Measurements from ENCODE around the gene TAB2.

The TAB2 gene

GRCh38 chr6:149273318-149273717 lies 44.2 kb upstream of the TAB2 start (continued):
- TF ChIP-seq, protein P1, sequence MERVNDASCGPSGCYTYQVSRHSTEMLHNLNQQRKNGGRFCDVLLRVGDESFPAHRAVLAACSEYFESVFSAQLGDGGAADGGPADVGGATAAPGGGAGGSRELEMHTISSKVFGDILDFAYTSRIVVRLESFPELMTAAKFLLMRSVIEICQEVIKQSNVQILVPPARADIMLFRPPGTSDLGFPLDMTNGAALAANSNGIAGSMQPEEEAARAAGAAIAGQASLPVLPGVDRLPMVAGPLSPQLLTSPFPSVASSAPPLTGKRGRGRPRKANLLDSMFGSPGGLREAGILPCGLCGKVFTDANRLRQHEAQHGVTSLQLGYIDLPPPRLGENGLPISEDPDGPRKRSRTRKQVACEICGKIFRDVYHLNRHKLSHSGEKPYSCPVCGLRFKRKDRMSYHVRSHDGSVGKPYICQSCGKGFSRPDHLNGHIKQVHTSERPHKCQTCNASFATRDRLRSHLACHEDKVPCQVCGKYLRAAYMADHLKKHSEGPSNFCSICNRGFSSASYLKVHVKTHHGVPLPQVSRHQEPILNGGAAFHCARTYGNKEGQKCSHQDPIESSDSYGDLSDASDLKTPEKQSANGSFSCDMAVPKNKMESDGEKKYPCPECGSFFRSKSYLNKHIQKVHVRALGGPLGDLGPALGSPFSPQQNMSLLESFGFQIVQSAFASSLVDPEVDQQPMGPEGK (CRISPR knock-in tag; IDR thresholded peaks at IDR 0.05; ENCODE audit: borderline replicate concordance) = no peak

DNA sequence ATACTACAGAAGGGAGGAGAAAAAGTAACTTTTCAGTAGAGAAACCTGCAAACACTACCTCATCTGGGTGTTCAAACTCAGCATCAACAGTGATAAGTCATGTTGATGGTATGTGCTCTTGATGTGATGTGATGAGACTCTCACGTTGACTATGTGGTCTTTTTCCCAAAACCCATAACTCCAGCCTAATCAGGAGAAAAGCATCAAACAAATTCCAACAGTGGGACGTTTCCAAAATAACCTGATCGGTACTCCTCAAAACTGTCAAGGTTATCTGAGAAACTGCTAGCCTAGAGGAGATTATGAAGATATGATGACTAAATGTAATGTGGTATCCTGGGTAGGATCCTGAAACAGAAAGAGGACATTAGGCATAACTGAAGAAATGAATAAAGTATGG lies 41.9 kb upstream of the TAB2 start:
- ATAC-seq = no peak
- TF ChIP-seq, protein P2, sequence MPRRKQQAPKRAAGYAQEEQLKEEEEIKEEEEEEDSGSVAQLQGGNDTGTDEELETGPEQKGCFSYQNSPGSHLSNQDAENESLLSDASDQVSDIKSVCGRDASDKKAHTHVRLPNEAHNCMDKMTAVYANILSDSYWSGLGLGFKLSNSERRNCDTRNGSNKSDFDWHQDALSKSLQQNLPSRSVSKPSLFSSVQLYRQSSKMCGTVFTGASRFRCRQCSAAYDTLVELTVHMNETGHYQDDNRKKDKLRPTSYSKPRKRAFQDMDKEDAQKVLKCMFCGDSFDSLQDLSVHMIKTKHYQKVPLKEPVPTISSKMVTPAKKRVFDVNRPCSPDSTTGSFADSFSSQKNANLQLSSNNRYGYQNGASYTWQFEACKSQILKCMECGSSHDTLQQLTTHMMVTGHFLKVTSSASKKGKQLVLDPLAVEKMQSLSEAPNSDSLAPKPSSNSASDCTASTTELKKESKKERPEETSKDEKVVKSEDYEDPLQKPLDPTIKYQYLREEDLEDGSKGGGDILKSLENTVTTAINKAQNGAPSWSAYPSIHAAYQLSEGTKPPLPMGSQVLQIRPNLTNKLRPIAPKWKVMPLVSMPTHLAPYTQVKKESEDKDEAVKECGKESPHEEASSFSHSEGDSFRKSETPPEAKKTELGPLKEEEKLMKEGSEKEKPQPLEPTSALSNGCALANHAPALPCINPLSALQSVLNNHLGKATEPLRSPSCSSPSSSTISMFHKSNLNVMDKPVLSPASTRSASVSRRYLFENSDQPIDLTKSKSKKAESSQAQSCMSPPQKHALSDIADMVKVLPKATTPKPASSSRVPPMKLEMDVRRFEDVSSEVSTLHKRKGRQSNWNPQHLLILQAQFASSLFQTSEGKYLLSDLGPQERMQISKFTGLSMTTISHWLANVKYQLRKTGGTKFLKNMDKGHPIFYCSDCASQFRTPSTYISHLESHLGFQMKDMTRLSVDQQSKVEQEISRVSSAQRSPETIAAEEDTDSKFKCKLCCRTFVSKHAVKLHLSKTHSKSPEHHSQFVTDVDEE (CRISPR knock-in tag; IDR thresholded peaks at IDR 0.05) = no peak
- TF ChIP-seq ZC3H10 (CRISPR knock-in tag; IDR thresholded peaks at IDR 0.05) (no peak), POU6F1 (CRISPR knock-in tag; IDR thresholded peaks at IDR 0.05; ENCODE audit: borderline replicate concordance, low read depth) (no peak), CSDC2 (CRISPR knock-in tag; IDR thresholded peaks at IDR 0.05) (no peak), ESRRG (CRISPR knock-in tag; IDR thresholded peaks at IDR 0.05) (no peak), BACH2 (CRISPR knock-in tag; IDR thresholded peaks at IDR 0.05; ENCODE audit: borderline replicate concordance) (no peak), SNAI2 (CRISPR knock-in tag; IDR thresholded peaks at IDR 0.05) (no peak), TCF4 (CRISPR knock-in tag; IDR thresholded peaks at IDR 0.05; ENCODE audit: borderline replicate concordance) (no peak), GLIS3 (CRISPR knock-in tag; IDR thresholded peaks at IDR 0.05) (no peak), ISL1 (CRISPR knock-in tag; IDR thresholded peaks at IDR 0.05) (no peak), ZNF8 (CRISPR knock-in tag; IDR thresholded peaks at IDR 0.05) (no peak)

DNA sequence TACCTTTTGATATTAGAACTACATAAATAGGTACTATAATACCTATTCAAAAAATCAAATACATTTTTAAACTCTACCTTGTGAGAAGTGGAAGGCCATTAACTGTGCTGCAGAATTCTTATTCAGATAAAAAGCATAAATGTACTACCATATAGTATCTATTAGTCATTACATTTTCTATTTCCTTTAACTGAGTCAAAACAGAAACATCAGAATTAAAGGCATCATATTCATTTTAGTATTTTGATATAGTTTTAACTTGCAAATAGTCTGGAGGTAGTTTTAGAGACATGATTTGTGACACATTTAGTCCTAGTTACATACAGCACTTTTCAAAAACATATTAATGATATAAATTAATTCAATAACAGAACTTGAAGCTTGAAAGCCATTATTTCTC lies 39.9 kb upstream of the TAB2 start:
- TF ChIP-seq ZNF8 (CRISPR knock-in tag; IDR thresholded peaks at IDR 0.05) (no peak), ARNTL (CRISPR knock-in tag; IDR thresholded peaks at IDR 0.05; ENCODE audit: borderline replicate concordance, low read depth) (no peak)
- no peak for ATAC-seq

DNA sequence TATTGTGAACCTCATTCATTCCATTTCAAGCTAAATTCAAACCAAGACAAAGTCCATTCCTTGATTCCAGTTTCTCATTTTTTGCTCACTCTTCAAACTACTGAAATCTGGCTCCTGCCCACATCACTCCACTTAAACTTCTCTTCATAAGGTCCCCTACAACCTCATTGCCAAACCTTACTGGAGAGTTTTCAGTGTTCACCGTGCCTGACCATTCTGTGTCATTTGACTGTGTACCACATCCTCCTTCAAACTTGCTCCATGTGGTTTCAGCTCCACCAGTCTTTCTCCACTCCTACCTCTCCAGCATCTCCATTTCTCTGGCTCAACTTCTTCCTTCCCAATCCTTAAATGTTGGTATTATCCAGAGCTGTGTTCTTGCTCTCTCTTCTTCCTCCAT lies 38.5 kb upstream of the TAB2 start:
- no peak for ATAC-seq
- no peak for TF ChIP-seq CSRNP3 (CRISPR knock-in tag; IDR thresholded peaks at IDR 0.05)
- TF ChIP-seq SNAI2 (CRISPR knock-in tag; IDR thresholded peaks at IDR 0.05) = no peak

- no peak for ATAC-seq
- TF ChIP-seq CSDC2 (CRISPR knock-in tag; IDR thresholded peaks at IDR 0.05) = no peak
- no peak for TF ChIP-seq ARNTL (CRISPR knock-in tag; IDR thresholded peaks at IDR 0.05; ENCODE audit: borderline replicate concordance, low read depth)
- no peak for TF ChIP-seq ZNF70 (CRISPR knock-in tag; IDR thresholded peaks at IDR 0.05)
- TF ChIP-seq, protein P1 (CRISPR knock-in tag; IDR thresholded peaks at IDR 0.05; ENCODE audit: borderline replicate concordance) = no peak
- TF ChIP-seq ESRRG (CRISPR knock-in tag; IDR thresholded peaks at IDR 0.05) = no peak
- no peak for TF ChIP-seq PPARA (CRISPR knock-in tag; IDR thresholded peaks at IDR 0.05; ENCODE audit: borderline replicate concordance)
- TF ChIP-seq CSRNP3 (CRISPR knock-in tag; IDR thresholded peaks at IDR 0.05) = no peak
- no peak for TF ChIP-seq TOX (CRISPR knock-in tag; IDR thresholded peaks at IDR 0.05; ENCODE audit: borderline replicate concordance)
- no peak for TF ChIP-seq ZFP3 (CRISPR knock-in tag; IDR thresholded peaks at IDR 0.05)
- no peak for TF ChIP-seq BACH2 (CRISPR knock-in tag; IDR thresholded peaks at IDR 0.05; ENCODE audit: borderline replicate concordance)
- TF ChIP-seq OSR1 (CRISPR knock-in tag; IDR thresholded peaks at IDR 0.05) = no peak
- TF ChIP-seq ISL1 (CRISPR knock-in tag; IDR thresholded peaks at IDR 0.05) = no peak
- no peak for TF ChIP-seq RARB (CRISPR knock-in tag; IDR thresholded peaks at IDR 0.05)
- no peak for TF ChIP-seq ZNF565 (CRISPR knock-in tag; conservative IDR thresholded peaks at IDR 0.05; ENCODE audit: low read depth)
Measured at GRCh38 chr6:149284904-149285303, 32.6 kb upstream of the TAB2 start.

All from SK-N-SH treated with all-trans-retinoic acid at 6 μM for 48 hours (cell line).